WTC11 (cell line): ENCODE results near the gene SH3PXD2A. TPM values are rescaled to one million over a fixed set of nuclear protein-coding genes. Genes with fewer than 3 reads are reported as not detected.

Experiments
- ATAC-seq: fragments of 200-7000 bp; cut with Tn5 transposase; 2 replicates; pipeline ENCODE4 v1.10.0; 2021; ENCODE audit warnings: mild to moderate bottlenecking, moderate library complexity
- CTCF ChIA-PET: fragments of 300-600 bp; sonication (Branson Sonifier 250); formaldehyde crosslinking; loops from one replicate; lab custom pipeline; 2021; ENCODE audit warnings: antibody characterized with exemption; lab: Charles Lee
- POLR2A ChIA-PET: fragments of 350-600 bp; sonication (Branson Sonifier 250); formaldehyde crosslinking; loops from one replicate; lab custom pipeline; 2021; ENCODE audit warnings: antibody characterized with exemption; lab: Charles Lee
- DNase-seq: peaks from one replicate; pipeline ENCODE4 v3.0.0; 2021; ENCODE audit warnings: low spot score
- H3K27ac Mint-ChIP-seq: 2 replicates; pipeline ENCODE4 v1.8.0; 2021; ENCODE audit warnings: mixed read lengths
- H3K27me3 Mint-ChIP-seq: 2 replicates; pipeline ENCODE4 v1.8.0; 2021; ENCODE audit warnings: low read depth, mild to moderate bottlenecking, moderate library complexity, mixed read lengths
- H3K36me3 Mint-ChIP-seq: 2 replicates; pipeline ENCODE4 v1.8.0; 2021; ENCODE audit warnings: mixed read lengths
- H3K4me1 Mint-ChIP-seq: 2 replicates; pipeline ENCODE4 v1.8.0; 2022; ENCODE audit warnings: mixed read lengths
- H3K4me3 Mint-ChIP-seq: 2 replicates; pipeline ENCODE4 v1.8.0; 2021; ENCODE audit warnings: mild to moderate bottlenecking, moderate library complexity, mixed read lengths
- H3K9me3 Mint-ChIP-seq: 2 replicates; pipeline ENCODE4 v1.8.0; 2021; ENCODE audit warnings: mixed read lengths
- CBFB ChIP-seq: sonication (generic); formaldehyde crosslinking; IDR thresholded peaks from 2 replicates; pipeline ENCODE4 v1.8.1; 2022; ENCODE audit warnings: mild to moderate bottlenecking, low read depth, missing genetic modification reagents
- EMX1 ChIP-seq: fragments of 250-450 bp; sonication (Bioruptor Pico); IDR thresholded peaks from 2 replicates; pipeline ENCODE4 v1.8.0; 2021; ENCODE audit warnings: mild to moderate bottlenecking
- ESRRA ChIP-seq: sonication (generic); formaldehyde crosslinking; IDR thresholded peaks from 2 replicates; pipeline ENCODE4 v1.8.1; 2022; ENCODE audit warnings: mild to moderate bottlenecking, missing genetic modification reagents, borderline replicate concordance
- FOXJ3 ChIP-seq: sonication (generic); formaldehyde crosslinking; IDR thresholded peaks from 2 replicates; pipeline ENCODE4 v1.9.0; 2021; ENCODE audit warnings: missing genetic modification reagents, mild to moderate bottlenecking, borderline replicate concordance
- GRHL2 ChIP-seq: fragments of 250-450 bp; sonication (Bioruptor Pico); IDR thresholded peaks from 2 replicates; pipeline ENCODE4 v1.8.0; 2022; ENCODE audit warnings: mild to moderate bottlenecking, moderate library complexity; ENCODE audit not compliant: insufficient replicate concordance, severe bottlenecking
- IRF2 ChIP-seq: sonication (generic); formaldehyde crosslinking; IDR thresholded peaks from 2 replicates; pipeline ENCODE4 v1.8.0; 2022; ENCODE audit warnings: low read depth, missing genetic modification reagents, borderline replicate concordance
- KAT7 ChIP-seq: sonication (generic); formaldehyde crosslinking; IDR thresholded peaks from 2 replicates; pipeline ENCODE4 v1.8.1; 2023; ENCODE audit warnings: missing genetic modification reagents, mild to moderate bottlenecking, borderline replicate concordance
- MXD4 ChIP-seq: fragments of 250-450 bp; sonication (Bioruptor Pico); IDR thresholded peaks from 2 replicates; pipeline ENCODE4 v1.8.0; 2021; ENCODE audit warnings: mild to moderate bottlenecking, moderate library complexity, borderline replicate concordance
- NR1H2 ChIP-seq: sonication (generic); formaldehyde crosslinking; IDR thresholded peaks from 2 replicates; pipeline ENCODE4 v1.9.0; 2021; ENCODE audit warnings: mild to moderate bottlenecking, moderate library complexity, missing genetic modification reagents
- NR3C1 ChIP-seq: sonication (generic); formaldehyde crosslinking; conservative IDR thresholded peaks from 2 replicates; pipeline ENCODE4 v1.8.1; 2023; ENCODE audit warnings: low read depth, mild to moderate bottlenecking, missing genetic modification reagents
- SMAD4 ChIP-seq: sonication (generic); formaldehyde crosslinking; IDR thresholded peaks from 2 replicates; pipeline ENCODE4 v1.8.0; 2022; ENCODE audit warnings: mild to moderate bottlenecking, missing genetic modification reagents
- SOX15 ChIP-seq: fragments of 250-450 bp; sonication (Bioruptor Pico); IDR thresholded peaks from 2 replicates; pipeline ENCODE4 v1.9.0; 2021; ENCODE audit warnings: mild to moderate bottlenecking
- TCF7 ChIP-seq: sonication (generic); formaldehyde crosslinking; IDR thresholded peaks from 2 replicates; pipeline ENCODE4 v1.8.0; 2022; ENCODE audit warnings: mild to moderate bottlenecking, low read depth, missing genetic modification reagents, moderate library complexity
- TEAD4 ChIP-seq: sonication (generic); formaldehyde crosslinking; IDR thresholded peaks from 2 replicates; pipeline ENCODE4 v1.8.0; 2022; ENCODE audit warnings: mild to moderate bottlenecking, missing genetic modification reagents
- ZNF121 ChIP-seq: sonication (generic); formaldehyde crosslinking; IDR thresholded peaks from 2 replicates; pipeline ENCODE4 v1.8.0; 2023; ENCODE audit warnings: missing genetic modification reagents
- ZNF281 ChIP-seq: sonication (generic); formaldehyde crosslinking; IDR thresholded peaks from 2 replicates; pipeline ENCODE4 v1.8.0; 2023; ENCODE audit warnings: mild to moderate bottlenecking, missing genetic modification reagents
- ZNF416 ChIP-seq: fragments of 250-450 bp; sonication (Bioruptor Pico); IDR thresholded peaks from 2 replicates; pipeline ENCODE4 v1.9.0; 2021; ENCODE audit warnings: mild to moderate bottlenecking, inconsistent platforms
- total RNA-seq: library from RNA; stranded (reverse); gene quantifications from 3 replicates; pipeline ENCODE4 v1.2.3, GENCODE V29; 2021
- TF ChIP-seq, protein P1 (sequence below): sonication (generic); formaldehyde crosslinking; conservative IDR thresholded peaks from 2 replicates; pipeline ENCODE4 v1.8.1; 2022; ENCODE audit warnings: mild to moderate bottlenecking, missing genetic modification reagents
- TF ChIP-seq, protein P2 (sequence below): sonication (generic); formaldehyde crosslinking; IDR thresholded peaks from 2 replicates; pipeline ENCODE4 v1.8.1; 2022; ENCODE audit warnings: low read depth, mild to moderate bottlenecking, moderate library complexity, missing genetic modification reagents, borderline replicate concordance
- TF ChIP-seq, protein P3 (sequence below): fragments of 200-600 bp; IDR thresholded peaks from 2 replicates; pipeline ENCODE4 v1.8.0; 2022; ENCODE audit warnings: antibody characterized with exemption
- TF ChIP-seq, protein P4 (sequence below): fragments of 250-450 bp; sonication (Bioruptor Pico); IDR thresholded peaks from 2 replicates; pipeline ENCODE4 v1.9.0; 2021; ENCODE audit warnings: mild to moderate bottlenecking, borderline replicate concordance

Gene SH3PXD2A
- total RNA-seq, 1 experiment from 2014 or later = 15.7 TPM

DNA sequence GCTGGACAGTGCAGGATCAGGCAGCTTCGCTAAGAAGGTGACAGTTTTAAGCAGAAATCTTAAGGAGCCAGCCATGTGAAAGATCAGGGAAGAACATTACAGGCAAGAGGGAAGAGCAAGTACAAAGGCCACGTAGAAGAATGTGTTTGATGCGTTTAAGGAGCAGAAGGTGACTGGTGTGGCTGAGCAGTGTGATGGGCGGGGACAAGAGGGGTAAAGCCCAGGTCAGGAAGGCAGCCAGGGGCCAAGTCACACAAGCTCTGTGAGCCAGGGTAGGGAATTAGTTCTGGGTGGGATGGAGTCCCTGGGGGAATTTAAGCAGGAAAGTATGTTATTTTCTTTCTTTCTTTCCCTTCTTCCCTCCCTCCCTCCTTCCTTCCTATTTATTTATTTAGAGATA lies 166.9 kb downstream of the SH3PXD2A start (continued):
- TF ChIP-seq SMAD4 (CRISPR knock-in tag) (no peak), CBFB (CRISPR knock-in tag) (no peak), TEAD4 (CRISPR knock-in tag) (no peak), ZNF121 (CRISPR knock-in tag) (no peak), TCF7 (CRISPR knock-in tag) (no peak), MXD4 (CRISPR knock-in tag) (no peak), SOX15 (CRISPR knock-in tag) (no peak), ESRRA (CRISPR knock-in tag) (no peak), GRHL2 (CRISPR knock-in tag) (no peak), NR1H2 (CRISPR knock-in tag) (no peak)
- TF ChIP-seq, protein P1, sequence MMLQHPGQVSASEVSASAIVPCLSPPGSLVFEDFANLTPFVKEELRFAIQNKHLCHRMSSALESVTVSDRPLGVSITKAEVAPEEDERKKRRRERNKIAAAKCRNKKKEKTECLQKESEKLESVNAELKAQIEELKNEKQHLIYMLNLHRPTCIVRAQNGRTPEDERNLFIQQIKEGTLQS (CRISPR knock-in tag) = no peak
- TF ChIP-seq, protein P2, sequence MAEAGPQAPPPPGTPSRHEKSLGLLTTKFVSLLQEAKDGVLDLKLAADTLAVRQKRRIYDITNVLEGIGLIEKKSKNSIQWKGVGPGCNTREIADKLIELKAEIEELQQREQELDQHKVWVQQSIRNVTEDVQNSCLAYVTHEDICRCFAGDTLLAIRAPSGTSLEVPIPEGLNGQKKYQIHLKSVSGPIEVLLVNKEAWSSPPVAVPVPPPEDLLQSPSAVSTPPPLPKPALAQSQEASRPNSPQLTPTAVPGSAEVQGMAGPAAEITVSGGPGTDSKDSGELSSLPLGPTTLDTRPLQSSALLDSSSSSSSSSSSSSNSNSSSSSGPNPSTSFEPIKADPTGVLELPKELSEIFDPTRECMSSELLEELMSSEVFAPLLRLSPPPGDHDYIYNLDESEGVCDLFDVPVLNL = no peak
- TF ChIP-seq, protein P3, sequence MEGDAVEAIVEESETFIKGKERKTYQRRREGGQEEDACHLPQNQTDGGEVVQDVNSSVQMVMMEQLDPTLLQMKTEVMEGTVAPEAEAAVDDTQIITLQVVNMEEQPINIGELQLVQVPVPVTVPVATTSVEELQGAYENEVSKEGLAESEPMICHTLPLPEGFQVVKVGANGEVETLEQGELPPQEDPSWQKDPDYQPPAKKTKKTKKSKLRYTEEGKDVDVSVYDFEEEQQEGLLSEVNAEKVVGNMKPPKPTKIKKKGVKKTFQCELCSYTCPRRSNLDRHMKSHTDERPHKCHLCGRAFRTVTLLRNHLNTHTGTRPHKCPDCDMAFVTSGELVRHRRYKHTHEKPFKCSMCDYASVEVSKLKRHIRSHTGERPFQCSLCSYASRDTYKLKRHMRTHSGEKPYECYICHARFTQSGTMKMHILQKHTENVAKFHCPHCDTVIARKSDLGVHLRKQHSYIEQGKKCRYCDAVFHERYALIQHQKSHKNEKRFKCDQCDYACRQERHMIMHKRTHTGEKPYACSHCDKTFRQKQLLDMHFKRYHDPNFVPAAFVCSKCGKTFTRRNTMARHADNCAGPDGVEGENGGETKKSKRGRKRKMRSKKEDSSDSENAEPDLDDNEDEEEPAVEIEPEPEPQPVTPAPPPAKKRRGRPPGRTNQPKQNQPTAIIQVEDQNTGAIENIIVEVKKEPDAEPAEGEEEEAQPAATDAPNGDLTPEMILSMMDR = no peak

GRCh38 chr10:103687718-103688117 lies 167.7 kb downstream of the SH3PXD2A start:
- Mint-ChIP-seq H3K4me1 (peaks cover 25% of the 10 kb centered on the region), H3K27ac (no peak overlapping the region), H3K9me3 (no peaks in the 10 kb centered on the region), H3K27me3 (peaks cover 14% of the 10 kb centered on the region), H3K36me3 (no peaks in the 10 kb centered on the region), H3K4me3 (no peak overlapping the region)
- ATAC-seq (no peak), DNase-seq (no peak)
- POLR2A ChIA-PET = no interaction called here
- TF ChIP-seq ZNF416 (no peak), ZNF281 (CRISPR knock-in tag) (no peak), KAT7 (no peak), FOXJ3 (CRISPR knock-in tag) (no peak), TEAD4 (CRISPR knock-in tag) (no peak), IRF2 (CRISPR knock-in tag) (no peak), GRHL2 (CRISPR knock-in tag) (no peak), EMX1 (CRISPR knock-in tag) (no peak), NR3C1 (CRISPR knock-in tag) (no peak)
- TF ChIP-seq, protein P4, sequence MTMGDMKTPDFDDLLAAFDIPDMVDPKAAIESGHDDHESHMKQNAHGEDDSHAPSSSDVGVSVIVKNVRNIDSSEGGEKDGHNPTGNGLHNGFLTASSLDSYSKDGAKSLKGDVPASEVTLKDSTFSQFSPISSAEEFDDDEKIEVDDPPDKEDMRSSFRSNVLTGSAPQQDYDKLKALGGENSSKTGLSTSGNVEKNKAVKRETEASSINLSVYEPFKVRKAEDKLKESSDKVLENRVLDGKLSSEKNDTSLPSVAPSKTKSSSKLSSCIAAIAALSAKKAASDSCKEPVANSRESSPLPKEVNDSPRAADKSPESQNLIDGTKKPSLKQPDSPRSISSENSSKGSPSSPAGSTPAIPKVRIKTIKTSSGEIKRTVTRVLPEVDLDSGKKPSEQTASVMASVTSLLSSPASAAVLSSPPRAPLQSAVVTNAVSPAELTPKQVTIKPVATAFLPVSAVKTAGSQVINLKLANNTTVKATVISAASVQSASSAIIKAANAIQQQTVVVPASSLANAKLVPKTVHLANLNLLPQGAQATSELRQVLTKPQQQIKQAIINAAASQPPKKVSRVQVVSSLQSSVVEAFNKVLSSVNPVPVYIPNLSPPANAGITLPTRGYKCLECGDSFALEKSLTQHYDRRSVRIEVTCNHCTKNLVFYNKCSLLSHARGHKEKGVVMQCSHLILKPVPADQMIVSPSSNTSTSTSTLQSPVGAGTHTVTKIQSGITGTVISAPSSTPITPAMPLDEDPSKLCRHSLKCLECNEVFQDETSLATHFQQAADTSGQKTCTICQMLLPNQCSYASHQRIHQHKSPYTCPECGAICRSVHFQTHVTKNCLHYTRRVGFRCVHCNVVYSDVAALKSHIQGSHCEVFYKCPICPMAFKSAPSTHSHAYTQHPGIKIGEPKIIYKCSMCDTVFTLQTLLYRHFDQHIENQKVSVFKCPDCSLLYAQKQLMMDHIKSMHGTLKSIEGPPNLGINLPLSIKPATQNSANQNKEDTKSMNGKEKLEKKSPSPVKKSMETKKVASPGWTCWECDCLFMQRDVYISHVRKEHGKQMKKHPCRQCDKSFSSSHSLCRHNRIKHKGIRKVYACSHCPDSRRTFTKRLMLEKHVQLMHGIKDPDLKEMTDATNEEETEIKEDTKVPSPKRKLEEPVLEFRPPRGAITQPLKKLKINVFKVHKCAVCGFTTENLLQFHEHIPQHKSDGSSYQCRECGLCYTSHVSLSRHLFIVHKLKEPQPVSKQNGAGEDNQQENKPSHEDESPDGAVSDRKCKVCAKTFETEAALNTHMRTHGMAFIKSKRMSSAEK = no peak
- CTCF ChIA-PET = interaction anchor here (2.9 to 4.9 kb wide), 5 partner anchors 21 to 96 kb away, joined by 20 to 105 read pairs (median 49); no protein-coding TSS in a partner anchor
